HepG2 (cell line): ENCODE measurements around the gene RBM47. TPM values are rescaled to one million over a fixed set of nuclear protein-coding genes. Genes with fewer than 3 reads are reported as not detected.

ENCODE experiments used
- ATAC-seq: fragments of 200-7000 bp; cut with Tn5 transposase; 3 replicates; pipeline ENCODE4 v1.9.1; 2020; ENCODE audit warnings: mild to moderate bottlenecking, moderate library complexity
- BruUV-seq: library from RNA; stranded (reverse); fragments of 400-500 nt; replicated peaks from 2 replicates; lab custom pipeline; 2021; lab: Mats Ljungman, UMichigan
- CTCF ChIA-PET: fragments of 300-600 bp; formaldehyde crosslinking; extraction: SDS; loops from one replicate; lab custom pipeline; 2021; ENCODE audit warnings: low total read pairs, inconsistent platforms, low intra/inter-chr PET ratio; lab: Yijun Ruan, JAX
- POLR2A ChIA-PET: fragments of 350-600 bp; sonication (Branson Sonifier 250); formaldehyde crosslinking; loops from one replicate; lab custom pipeline; 2020; ENCODE audit warnings: antibody characterized with exemption, inconsistent platforms; lab: Yijun Ruan, JAX
- DNase-seq: peaks from one replicate; pipeline ENCODE4 v3.0.0-alpha.2; 2015; ENCODE audit warnings: low spot score
- FAIRE-seq: peaks from 3 replicates; lab custom pipeline; 2011; peaks lifted over from hg19 to GRCh38; lab: Jason Lieb, UNC
- H2AFZ ChIP-seq: one replicate; pipeline ENCODE4 v1.6.1; 2011; ENCODE audit warnings: low read length, inconsistent platforms
- H3K27ac ChIP-seq: fragments of 300-600 bp; 3 replicates; pipeline ENCODE4 v1.8.0; 2011; ENCODE audit warnings: mixed run types, mild to moderate bottlenecking, mixed read lengths, low read length, inconsistent platforms; ENCODE audit not compliant: insufficient read depth; ENCODE audit errors: extremely low read length
- H3K27me3 ChIP-seq, 2 experiments: fragments of 200-600 bp in 1 of 2; 2 replicates in 1 of 2; 3 replicates in 1 of 2; pipeline versions ENCODE4 v1.6.0 to v1.8.0; 2011; ENCODE audit warnings: low read length in 2 of 2, mild to moderate bottlenecking in 2 of 2, moderate library complexity in 2 of 2, inconsistent platforms in 1 of 2; ENCODE audit not compliant: insufficient read depth in 2 of 2, control insufficient read depth in 1 of 2
- H3K36me3 ChIP-seq, 2 experiments: fragments of 200-600 bp in 1 of 2; replicated peaks in 1 of 2; 2 replicates in 1 of 2; 3 replicates in 1 of 2; pipeline versions ENCODE4 v1.5.1 to v1.8.0; 2011; ENCODE audit warnings: low read length in 2 of 2, inconsistent platforms in 1 of 2; ENCODE audit not compliant: insufficient read depth in 2 of 2, control insufficient read depth in 1 of 2
- H3K4me1 ChIP-seq: 2 replicates; pipeline ENCODE4 v1.5.1; 2012; ENCODE audit warnings: low read length, inconsistent platforms; ENCODE audit not compliant: insufficient read depth
- H3K4me2 ChIP-seq: 2 replicates; pipeline ENCODE4 v1.6.0; 2011; ENCODE audit warnings: low read depth, low read length, inconsistent platforms
- H3K4me3 ChIP-seq, 3 experiments: fragments of 200-600 bp in 1 of 3; sonication (generic), shearing (Covaris generic) in 1 of 3; replicated peaks in 1 of 3; 2 replicates each; pipeline ENCODE4 v1.5.1; 2011 to 2016; ENCODE audit warnings: low read length in 3 of 3, inconsistent platforms in 2 of 3, low read depth in 2 of 3, mild to moderate bottlenecking in 2 of 3, control low read depth in 1 of 3, mixed read lengths in 1 of 3; ENCODE audit not compliant: insufficient read depth in 1 of 3
- H3K79me2 ChIP-seq: one replicate; pipeline ENCODE4 v1.6.1; 2011; ENCODE audit warnings: low read length, inconsistent platforms; ENCODE audit not compliant: insufficient read depth
- H3K9ac ChIP-seq: 2 replicates; pipeline ENCODE4 v1.6.0; 2011; ENCODE audit warnings: mild to moderate bottlenecking, low read depth, low read length, inconsistent platforms; ENCODE audit not compliant: insufficient read depth
- H3K9me3 ChIP-seq: 2 replicates; pipeline ENCODE4 v1.5.1; 2012; ENCODE audit warnings: mild to moderate bottlenecking, low read length
- H4K20me1 ChIP-seq: 2 replicates; pipeline ENCODE4 v1.6.0; 2011; ENCODE audit warnings: inconsistent platforms, mild to moderate bottlenecking, low read length, moderate library complexity; ENCODE audit not compliant: insufficient read depth
- FOSL2 ChIP-seq: sonication (generic); formaldehyde crosslinking; IDR thresholded peaks from 2 replicates; pipeline ENCODE4 v1.4.0; 2020; ENCODE audit warnings: missing genetic modification reagents
- GATAD1 ChIP-seq: IDR thresholded peaks from 2 replicates; pipeline ENCODE4 v1.6.1; 2016; ENCODE audit warnings: missing genetic modification reagents, missing compliant biosample characterization
- MXD1 ChIP-seq: sonication (generic); formaldehyde crosslinking; IDR thresholded peaks from 2 replicates; pipeline ENCODE4 v1.4.0; 2020; ENCODE audit warnings: mild to moderate bottlenecking, missing genetic modification reagents
- POLR2G ChIP-seq: fragments of 200-400 bp; formaldehyde crosslinking; IDR thresholded peaks from 2 replicates; pipeline ENCODE4 v1.6.1; 2018; ENCODE audit warnings: mild to moderate bottlenecking, low read depth, low read length, moderate library complexity
- ZNF597 ChIP-seq: sonication (generic); formaldehyde crosslinking; IDR thresholded peaks from 2 replicates; pipeline ENCODE4 v1.5.0; 2020; ENCODE audit warnings: missing genetic modification reagents
- ZNF614 ChIP-seq: IDR thresholded peaks from 2 replicates; pipeline ENCODE4 v1.6.1; 2018; ENCODE audit warnings: missing biosample characterization, missing genetic modification reagents, inconsistent platforms, borderline replicate concordance
- WGBS: methylation state at CpG from one replicate; pipeline ENCODE4 v1.1.6; 2017; ENCODE audit warnings: low lambda C conversion rate; 5-methylcytosine and 5-hydroxymethylcytosine counted together
- in situ Hi-C: cut with HindIII; loops from 2 replicates; pipeline ENCODE4 v1.10.0; 2017; ENCODE audit warnings: low pct_unique_long_range_greater_than_20kb; ENCODE audit not compliant: extremely low pct_ligation_motif_present
- intact Hi-C: fragments of 100-400 bp; cut with micrococcal nuclease; formaldehyde crosslinking; loops from one replicate; pipeline ENCODE4 v1.10.0; 2022; ENCODE audit not compliant: unreplicated experiment
- polyA plus RNA-seq, 8 experiments: library from polyadenylated mRNA; depleted of rRNA in 3 of 8; stranded (reverse) in 7 of 8; unstranded in 1 of 8; fragments of >200 nt; fragmentation: Illumina TruSeq in 4 of 8; extraction: Trizol in 4 of 8; gene quantifications; 2 replicates each; pipeline versions ENCODE4 v1.2.1 to v1.2.3, GENCODE V29; 2011 to 2016; ENCODE audit warnings: low read depth in 4 of 8, missing spikeins in 1 of 8, mixed read lengths in 1 of 8; ENCODE audit not compliant: insufficient read depth in 1 of 8
- total RNA-seq, 5 experiments: library from RNA; depleted of rRNA; stranded (reverse); fragments of >200 nt; fragmentation: Illumina TruSeq; extraction: Trizol; gene quantifications; 2 replicates each; pipeline ENCODE4 v1.2.3, GENCODE V29; 2016; ENCODE audit warnings: low read depth in 1 of 5

The RBM47 gene
- total and polyA plus RNA-seq, 2 of the 13 experiments (the other 11 are each of a cell fraction or from before 2014, with no cell fraction given): 1.2 to 2.5 TPM

DNA sequence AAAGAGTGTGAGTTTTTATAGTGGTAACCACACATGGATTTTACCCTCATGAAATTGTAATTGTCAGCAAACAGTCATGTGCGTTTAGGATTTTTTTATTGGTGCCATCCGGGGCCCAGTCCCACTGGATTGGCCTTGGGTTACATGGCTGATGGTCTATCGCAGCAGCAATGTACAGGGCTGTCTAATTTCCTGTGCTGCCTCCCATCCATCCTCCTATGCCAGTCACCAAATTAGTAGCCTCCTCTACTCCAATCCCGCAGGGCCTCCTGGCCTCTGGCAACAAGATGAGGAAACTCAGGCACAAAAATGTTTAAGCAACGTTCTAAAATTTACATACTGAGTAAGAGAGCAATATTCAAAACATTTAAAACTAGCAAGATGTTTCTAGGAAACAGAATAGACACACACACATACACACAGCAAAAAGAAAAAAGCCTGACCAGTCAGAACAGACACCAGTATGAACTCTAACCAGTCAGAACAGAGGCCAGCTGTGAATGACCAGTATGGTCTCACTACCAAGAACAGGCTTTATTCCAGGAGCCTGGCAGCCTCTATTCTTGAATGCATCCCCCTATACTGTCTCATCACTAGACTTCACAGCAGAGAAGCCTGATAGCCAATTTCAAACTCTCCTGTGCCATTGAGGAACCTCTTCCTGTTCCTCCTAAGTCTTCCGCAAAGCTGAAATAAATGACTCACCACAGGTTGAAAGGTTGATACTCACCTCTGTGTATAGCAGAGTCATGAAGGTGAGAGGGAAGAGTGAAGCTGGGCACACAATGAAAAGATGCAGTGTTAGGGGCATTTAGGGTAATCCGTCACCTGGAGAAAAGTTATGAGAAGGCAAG is 251.9 kb downstream of the RBM47 start:
- ChIA-PET CTCF (no interaction called here), POLR2A (no interaction called here)
- intact Hi-C loops: no loop called here
- no peaks in the 10 kb centered on the region for H3K36me3 ChIP-seq
- no peak overlapping the region for H3K27ac ChIP-seq
- no peak overlapping the region for H3K9ac ChIP-seq
- 0 out of 3 replicates have a peak, but pooled peaks have one; percentile 27 for ATAC-seq
- in situ Hi-C loops: no loop called here
- no peaks in the 10 kb centered on the region for H4K20me1 ChIP-seq
- BruUV-seq: no TSS peak
- H3K4me2 ChIP-seq: no peak overlapping the region
- H2AFZ ChIP-seq: no peak overlapping the region
- no peak for FAIRE-seq
- no peak for DNase-seq
- WGBS: 43% methylated on average over 7 of the region's 7 CpGs
- no peaks in the 10 kb centered on the region for H3K4me1 ChIP-seq
- no peaks in the 10 kb centered on the region for H3K79me2 ChIP-seq
- peaks cover 0 to 1% of the 10 kb centered on the region in 2 experiments; a peak in 2 of 5 replicates for H3K27me3 ChIP-seq
- TF ChIP-seq FOSL2 (0 out of 2 replicates have a peak, but pooled peaks have one; percentile 17), GATAD1 (no peak), ZNF597 (CRISPR knock-in tag) (no peak), ZNF614 (CRISPR knock-in tag) (no peak), POLR2G (no peak), MXD1 (CRISPR knock-in tag) (no peak)
- TF ChIP-seq, all 625 proteins: peak for 1
- no peak overlapping the region for H3K4me3 ChIP-seq
- H3K9me3 ChIP-seq: no peaks in the 10 kb centered on the region
